ENCODE results near the gene NOXO1.

Gene NOXO1

GRCh38 chr16:1997494-1998359 lies 16.5 kb upstream of the NOXO1 start:
- DNase-seq (ENCODE audit: low read depth): no peak

- DNase-seq (ENCODE audit: low read depth): no peak
Measured at GRCh38 chr16:1993731-1994131, 12.5 kb upstream of the NOXO1 start.

GRCh38 chr16:1992704-1993317 lies 11.5 kb upstream of the NOXO1 start:
- no peak for DNase-seq (ENCODE audit: low read depth)

DNA sequence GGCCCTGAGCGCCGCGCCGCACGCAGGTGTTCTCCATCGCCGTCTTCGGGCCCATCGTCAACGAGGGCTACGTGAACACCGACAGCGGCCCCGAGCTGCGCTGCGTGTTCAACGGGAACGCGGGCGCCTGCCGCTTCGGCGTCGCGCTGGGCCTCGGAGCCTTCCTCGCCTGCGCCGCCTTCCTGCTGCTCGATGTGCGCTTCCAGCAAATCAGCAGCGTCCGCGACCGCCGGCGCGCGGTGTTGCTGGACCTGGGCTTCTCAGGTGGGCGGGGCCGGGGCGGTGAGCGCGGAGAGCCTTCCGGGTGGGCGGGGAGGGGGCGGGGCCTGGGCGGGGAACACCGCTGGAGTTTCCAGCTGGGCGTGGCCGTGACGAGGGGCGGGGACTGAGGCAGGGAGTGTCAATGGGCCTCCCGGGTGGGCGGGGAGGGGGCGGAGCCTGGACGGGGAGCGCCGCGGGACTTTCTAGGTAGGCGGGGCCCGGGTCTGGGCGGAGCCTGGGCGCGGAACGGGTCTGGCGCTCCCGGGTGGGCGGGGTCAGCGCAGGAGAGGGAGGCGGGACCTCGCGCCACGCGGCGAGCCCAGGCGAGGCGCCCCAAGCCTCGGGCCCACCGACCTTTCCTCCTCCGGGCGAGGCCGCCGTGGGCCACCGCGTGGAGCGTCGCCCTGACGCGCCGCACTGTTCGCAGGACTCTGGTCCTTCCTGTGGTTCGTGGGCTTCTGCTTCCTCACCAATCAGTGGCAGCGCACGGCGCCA lies 10.9 kb upstream of the NOXO1 start:
- peak; percentile 93 for DNase-seq (ENCODE audit: low read depth)

GRCh38 chr16:1991588-1991947 lies 10.3 kb upstream of the NOXO1 start:
- no peak for DNase-seq (ENCODE audit: low read depth)

DNA sequence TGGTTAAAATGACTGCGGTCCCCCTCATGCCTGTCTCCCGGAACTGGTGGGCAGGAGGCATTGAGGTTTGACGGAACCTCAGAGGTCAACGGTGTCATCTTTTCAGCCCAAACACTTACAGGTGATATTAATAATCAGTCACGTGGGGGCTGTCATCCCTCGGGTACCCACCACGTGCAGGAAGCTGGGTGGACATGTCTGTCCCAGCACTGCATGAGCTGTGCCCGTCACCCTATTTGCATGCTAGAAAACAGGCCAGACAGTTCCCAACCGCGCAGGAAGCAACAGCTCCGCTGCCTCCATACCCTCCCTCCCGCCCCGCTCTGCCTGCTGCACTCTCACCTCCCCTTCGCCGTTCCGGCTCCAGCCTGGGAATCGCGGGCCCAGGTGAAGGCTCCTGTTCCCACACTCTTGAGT lies 9.9 kb upstream of the NOXO1 start:
- no peak for DNase-seq (ENCODE audit: low read depth)

DNA sequence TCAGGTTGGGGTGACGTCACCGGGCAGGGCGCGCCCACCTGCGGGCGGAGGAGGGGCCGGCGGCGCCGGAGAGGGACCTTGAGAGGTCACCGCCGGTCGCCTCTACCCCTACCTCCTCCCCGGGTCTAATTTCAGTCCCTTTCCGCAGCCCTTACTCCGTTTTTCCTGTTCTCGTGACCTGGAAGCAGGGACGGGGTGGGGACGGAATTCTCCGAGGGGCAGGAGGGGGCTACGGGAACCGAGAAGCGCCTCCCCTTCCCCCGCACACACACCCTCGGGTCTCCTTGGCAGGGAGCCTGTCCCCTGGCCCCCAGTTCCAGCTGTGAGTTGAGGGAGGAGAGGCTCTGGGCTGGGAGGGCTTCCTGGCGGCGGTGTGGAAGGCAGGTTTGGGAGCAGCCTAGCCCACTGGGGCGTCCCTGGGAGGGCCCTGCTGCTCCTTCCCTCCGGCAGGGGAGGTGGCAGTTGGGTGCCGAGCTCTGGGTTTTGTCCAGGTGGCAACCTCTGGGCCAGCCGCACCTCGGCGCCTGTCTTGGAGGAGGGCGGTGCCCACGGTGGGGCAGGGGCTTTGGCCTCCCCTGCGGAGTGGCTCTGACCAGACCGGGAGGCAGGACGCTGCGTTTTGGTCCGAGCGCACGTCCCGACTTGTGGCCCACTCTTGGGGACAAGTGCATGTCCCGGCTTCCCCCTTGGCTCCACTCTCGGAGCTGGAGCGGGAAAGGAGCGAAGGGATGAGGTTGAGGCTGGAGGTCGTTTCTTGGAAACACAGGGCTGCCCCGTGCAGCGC lies 9.3 kb upstream of the NOXO1 start:
- no peak for DNase-seq (ENCODE audit: low read depth)

GRCh38 chr16:1990101-1990350 lies 8.8 kb upstream of the NOXO1 start:
- no peak for DNase-seq (ENCODE audit: low read depth)

DNA sequence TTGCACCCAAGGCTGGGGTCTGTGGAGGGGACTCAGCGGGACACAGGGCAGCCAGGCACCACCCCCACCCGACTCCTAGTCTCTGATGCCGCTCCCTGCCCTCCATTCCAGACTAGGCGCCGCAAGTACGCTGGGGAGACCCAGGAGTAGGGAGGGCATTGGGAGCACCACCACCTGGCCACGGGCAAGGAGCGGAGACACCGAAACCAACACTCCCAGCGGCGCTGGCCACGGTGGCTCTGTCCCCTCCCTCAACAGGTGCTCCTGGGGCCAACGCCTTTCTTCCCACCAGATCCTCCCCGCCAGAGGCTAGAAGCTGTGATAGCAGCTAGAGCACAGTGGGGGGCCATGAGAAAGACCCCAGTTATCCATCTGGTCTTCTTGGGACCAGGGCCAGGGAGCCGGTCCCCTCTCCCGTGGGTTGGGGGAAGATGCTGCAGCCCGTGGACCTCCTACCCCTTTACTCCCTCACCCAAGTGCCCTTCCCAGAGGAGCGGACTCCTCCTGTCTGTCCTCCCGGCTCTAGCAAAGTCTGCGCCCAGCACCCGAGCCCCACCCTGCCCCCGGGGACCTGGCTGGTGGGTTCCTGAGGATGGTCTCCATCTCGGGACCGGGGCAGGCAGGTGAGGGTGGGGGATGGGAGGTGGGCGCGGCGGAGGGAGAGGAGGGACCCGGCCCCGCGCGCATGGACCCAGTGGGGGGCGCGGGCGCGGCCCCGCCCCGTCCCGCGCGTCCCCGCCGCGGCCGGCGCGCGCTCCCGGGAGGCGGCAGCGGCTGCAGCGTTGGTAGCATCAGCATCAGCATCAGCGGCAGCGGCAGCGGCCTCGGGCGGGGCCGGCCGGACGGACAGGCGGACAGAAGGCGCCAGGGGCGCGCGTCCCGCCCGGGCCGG lies 8.2 kb upstream of the NOXO1 start, which contains the start of gene SYNGR3:
Gene SYNGR3 (plus strand): TSS at position 762 of the 892 bp plus-strand sequence. CDS start 133 bp downstream, outside the sequence.
- DNase-seq (ENCODE audit: low read depth): no peak

DNA sequence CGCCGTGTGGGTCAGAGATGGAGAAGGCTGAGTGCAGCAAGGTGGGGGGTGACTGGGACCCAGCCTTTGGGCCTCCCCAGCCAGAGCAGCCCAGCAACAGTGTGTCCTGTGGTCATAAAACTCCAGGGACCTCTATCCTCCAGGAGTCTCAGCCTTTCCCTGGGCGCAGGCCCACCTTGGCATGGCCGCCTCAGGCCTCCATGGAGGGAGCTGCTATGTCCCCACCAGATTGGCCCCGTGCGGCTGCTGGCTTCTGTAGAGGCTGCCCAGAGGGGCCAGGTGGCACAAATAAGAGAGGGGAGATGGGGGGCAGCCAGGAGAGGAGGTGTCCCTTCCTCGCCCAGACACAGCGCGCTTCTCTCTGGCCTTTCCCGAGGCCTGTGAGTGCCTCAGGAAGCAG lies 5.9 kb upstream of the NOXO1 start:
- no peak for DNase-seq (ENCODE audit: low read depth)

GRCh38 chr16:1985466-1986150 lies 4.3 kb upstream of the NOXO1 start:
- DNase-seq (ENCODE audit: low read depth): no peak

DNA sequence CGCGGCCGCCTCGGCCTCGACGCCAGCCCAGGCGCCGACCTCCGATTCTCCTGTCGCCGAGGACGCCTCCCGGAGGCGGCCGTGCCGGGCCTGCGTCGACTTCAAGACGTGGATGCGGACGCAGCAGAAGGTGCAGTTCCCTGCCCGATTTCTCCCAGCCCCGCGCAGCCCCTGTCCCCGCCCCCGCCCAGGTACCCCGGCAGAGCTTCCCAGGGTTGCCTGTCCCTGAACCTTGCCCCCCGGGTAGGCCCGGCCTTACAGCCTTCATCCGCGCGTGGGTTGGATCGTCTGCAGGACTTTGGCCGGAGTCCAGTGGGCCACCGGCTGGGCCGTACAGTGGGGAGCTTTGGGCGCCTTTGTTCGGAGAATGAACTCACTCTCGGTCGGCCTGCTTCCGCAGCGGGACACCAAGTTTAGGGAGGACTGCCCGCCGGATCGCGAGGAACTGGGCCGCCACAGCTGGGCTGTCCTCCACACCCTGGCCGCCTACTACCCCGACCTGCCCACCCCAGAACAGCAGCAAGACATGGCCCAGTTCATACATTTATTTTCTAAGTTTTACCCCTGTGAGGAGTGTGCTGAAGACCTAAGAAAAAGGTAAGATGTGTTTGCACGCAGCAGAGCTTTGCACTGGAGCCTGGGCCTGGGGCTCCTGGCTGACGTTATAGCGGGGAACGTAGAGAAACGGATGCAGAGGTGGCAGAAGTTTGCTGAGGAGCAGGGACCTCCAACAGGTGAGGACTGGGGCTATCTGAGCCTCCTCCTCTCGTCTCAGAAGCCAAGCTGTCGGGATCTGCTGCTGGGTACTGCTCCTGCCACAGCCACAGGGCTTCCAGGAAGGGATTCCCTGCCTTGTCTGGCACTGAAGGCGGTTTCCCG lies 3.3 kb upstream of the NOXO1 start:
- DNase-seq (ENCODE audit: low read depth): no peak

- no peak for DNase-seq (ENCODE audit: low read depth)
Measured at GRCh38 chr16:1983544-1984346, 2.5 kb upstream of the NOXO1 start, which contains the start of gene GFER. Gene GFER (plus strand): TSS chr16:1984193. CDS start chr16:1984219, 26 bp downstream.

DNA sequence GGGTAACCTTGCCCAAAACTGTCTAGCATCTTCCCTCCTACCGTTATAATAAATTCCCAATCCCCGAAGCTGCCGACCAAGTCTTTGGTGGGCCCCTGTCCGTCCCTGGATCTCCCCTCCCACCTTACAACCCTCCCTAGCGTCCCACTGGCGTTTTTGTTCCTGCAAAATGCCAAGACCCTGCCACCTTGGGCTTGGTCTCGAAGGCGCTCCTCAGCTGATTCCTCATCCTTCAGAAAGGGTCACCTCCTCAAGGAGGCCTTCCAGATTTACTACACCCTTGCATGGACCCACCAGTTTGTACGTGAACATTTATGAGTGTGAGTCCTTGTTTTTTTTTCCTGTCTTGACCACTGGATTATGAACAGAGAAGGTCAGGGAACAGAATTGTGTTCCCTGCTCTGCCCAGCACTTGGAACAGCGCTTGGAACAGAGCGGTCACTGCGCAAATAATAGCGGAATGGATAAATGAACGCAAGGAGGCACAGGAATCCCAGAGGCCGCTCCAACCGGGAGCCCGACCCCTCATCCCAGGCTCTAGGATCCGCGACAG lies 1.8 kb upstream of the NOXO1 start:
- DNase-seq (ENCODE audit: low read depth): no peak

DNA sequence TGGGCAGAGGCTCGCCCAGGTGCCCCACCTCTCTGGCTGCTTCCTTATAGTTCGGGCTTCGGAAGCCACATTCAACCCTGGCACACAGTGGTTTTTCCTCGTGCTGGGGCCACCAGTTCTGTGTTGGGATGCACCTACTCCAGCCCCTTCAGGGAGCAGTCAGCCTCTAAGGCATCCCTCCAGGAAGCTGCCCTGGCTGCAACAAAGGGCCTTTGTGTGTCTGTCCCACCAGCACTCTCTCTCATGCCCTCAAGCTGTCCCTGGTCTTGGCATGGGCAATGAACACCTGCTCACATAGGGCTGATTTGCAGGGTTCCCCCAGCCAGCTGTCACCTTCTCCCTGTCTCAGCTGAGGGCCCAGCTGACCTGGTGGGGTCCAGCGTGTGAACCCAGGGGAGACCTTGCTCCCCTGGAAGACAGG lies 754 bp upstream of the NOXO1 start:
- DNase-seq (ENCODE audit: low read depth): no peak

DNA sequence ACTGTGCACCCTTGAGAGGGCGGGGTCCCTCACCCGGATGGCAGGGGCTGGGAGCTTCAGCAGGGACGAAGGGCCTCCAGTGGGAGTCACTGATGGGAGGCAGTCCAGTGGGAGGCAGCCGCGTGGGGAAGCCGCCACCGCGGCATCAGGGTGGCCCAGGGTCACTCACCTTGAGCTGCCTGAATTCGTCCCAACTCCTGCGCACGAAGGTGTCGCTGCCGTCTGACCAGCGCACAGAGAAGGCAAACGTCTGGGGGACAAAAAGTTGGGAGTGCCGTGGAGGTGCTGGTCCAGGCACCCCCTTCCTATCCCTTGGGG lies 540 bp downstream of the NOXO1 start:
- DNase-seq (ENCODE audit: low read depth): no peak

- DNase-seq (ENCODE audit: low read depth): no peak
Measured at GRCh38 chr16:1980030-1980769, 1.1 kb downstream of the NOXO1 start.
